AG09319 (cell line): ENCODE data around the gene MBNL2.

Experiments used
- DNase-seq: peaks from one replicate; pipeline ENCODE4 v3.0.0-alpha.2; 2010; ENCODE audit warnings: low read depth; ENCODE audit errors: extremely low read depth
- TF ChIP-seq, protein P1 (sequence below): IDR thresholded peaks from 2 replicates; pipeline ENCODE4 v1.5.1; 2011; ENCODE audit warnings: low read depth, mild to moderate bottlenecking, inconsistent platforms, low read length, moderate library complexity

MBNL2 gene

DNA sequence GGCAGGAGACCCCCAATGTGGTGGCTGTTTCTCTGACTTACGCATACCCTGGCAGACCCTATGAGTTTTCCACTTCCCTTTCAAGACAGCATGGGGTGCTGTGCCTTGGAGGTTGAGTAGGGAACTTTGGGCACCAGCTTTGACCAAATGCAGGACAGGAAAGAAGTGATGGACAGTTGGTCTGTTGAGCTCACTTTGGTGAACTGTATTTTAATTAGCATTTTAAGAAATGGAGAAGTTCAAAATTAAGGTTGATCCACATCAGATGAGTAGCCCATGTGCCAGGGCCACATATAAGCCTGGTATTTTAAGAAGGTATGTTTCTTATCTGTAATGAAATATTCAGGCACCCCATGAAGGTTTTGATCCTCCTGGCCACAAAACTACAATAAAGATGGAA is 165.8 kb downstream of the MBNL2 start:
- TF ChIP-seq, protein P1, sequence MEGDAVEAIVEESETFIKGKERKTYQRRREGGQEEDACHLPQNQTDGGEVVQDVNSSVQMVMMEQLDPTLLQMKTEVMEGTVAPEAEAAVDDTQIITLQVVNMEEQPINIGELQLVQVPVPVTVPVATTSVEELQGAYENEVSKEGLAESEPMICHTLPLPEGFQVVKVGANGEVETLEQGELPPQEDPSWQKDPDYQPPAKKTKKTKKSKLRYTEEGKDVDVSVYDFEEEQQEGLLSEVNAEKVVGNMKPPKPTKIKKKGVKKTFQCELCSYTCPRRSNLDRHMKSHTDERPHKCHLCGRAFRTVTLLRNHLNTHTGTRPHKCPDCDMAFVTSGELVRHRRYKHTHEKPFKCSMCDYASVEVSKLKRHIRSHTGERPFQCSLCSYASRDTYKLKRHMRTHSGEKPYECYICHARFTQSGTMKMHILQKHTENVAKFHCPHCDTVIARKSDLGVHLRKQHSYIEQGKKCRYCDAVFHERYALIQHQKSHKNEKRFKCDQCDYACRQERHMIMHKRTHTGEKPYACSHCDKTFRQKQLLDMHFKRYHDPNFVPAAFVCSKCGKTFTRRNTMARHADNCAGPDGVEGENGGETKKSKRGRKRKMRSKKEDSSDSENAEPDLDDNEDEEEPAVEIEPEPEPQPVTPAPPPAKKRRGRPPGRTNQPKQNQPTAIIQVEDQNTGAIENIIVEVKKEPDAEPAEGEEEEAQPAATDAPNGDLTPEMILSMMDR = no peak
- DNase-seq = no peak

DNA sequence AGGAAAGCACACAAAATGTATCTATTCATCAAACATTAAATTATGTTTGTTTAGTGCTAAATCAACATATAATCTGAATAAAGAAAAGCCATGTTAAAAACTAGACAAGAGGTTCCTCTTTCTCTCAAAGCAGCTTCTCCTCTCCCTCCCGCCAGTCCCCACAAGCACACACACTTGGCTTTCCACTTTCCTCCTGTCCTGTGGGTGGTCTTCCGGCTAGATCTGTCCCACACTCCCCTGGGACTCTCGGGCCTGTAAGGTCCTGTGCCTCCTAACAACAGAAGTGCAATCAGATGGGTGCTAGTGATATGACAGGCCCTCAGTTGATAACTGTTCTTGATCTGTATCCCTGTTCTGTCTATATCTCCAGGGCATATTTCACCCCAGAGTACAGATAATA is 166.2 kb downstream of the MBNL2 start:
- TF ChIP-seq, protein P1 = no peak
- no peak for DNase-seq

DNA sequence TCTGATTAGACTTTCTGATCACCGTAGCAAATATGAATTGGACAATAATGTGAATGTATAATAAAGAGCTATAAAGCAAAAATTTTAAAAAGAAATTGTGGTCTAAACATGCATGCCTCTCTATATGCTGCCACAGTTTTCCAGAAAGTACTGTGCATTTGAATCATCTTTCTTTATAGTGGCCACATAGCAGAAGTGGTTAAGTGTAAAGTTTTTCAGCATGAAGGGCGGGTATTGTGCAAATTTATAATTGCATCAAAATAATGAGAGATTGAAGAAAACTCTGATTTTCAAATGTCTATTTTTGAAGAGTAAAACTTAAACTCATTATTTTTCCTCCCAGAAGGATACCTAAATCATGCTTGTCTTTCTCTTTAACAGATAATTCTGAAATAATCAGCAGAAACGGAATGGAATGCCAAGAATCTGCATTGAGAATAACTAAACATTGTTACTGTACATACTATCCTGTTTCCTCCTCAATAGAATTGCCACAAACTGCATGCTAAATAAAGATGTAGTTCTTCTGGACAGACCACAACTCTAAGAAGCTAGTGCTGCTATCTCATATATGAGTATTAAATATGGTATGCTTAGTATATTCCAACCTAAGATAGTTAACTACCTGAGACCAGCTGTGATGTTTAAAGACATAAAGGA is 168.9 kb downstream of the MBNL2 start:
- TF ChIP-seq, protein P1 = no peak
- no peak for DNase-seq

DNA sequence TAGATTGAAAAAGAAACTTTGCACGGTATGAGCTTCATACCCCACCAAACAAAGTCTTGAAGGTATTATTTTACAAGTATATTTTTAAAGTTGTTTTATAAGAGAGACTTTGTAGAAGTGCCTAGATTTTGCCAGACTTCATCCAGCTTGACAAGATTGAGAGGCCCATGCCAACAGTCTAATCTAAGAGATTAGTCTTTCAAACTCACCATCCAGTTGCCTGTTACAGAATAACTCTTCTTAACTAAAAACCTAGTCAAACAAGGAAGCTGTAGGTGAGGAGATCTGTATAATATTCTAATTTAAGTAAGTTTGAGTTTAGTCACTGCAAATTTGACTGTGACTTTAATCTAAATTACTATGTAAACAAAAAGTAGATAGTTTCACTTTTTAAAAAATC is 169.9 kb downstream of the MBNL2 start:
- TF ChIP-seq, protein P1 = no peak
- DNase-seq = no peak

DNA sequence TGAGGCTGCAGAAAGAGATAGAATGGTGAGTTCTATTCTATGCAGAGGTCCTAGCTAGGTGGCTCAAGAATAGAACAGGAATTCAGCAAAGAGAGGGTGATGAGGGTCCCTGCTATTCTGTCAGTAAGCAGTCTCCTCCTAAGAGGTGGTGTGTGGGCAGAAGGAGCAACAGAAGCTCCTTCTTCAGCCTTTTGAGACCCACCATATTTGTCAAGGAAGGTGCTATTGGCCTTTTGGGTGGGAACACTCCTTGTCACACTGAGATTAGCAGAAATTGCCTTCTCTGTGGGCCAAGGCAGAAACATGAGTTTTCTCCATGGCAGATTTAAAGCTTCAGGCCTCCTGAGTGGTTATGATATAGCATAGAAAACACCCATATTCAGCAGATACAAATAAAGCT is 172.4 kb downstream of the MBNL2 start:
- TF ChIP-seq, protein P1 = no peak
- DNase-seq = no peak

DNA sequence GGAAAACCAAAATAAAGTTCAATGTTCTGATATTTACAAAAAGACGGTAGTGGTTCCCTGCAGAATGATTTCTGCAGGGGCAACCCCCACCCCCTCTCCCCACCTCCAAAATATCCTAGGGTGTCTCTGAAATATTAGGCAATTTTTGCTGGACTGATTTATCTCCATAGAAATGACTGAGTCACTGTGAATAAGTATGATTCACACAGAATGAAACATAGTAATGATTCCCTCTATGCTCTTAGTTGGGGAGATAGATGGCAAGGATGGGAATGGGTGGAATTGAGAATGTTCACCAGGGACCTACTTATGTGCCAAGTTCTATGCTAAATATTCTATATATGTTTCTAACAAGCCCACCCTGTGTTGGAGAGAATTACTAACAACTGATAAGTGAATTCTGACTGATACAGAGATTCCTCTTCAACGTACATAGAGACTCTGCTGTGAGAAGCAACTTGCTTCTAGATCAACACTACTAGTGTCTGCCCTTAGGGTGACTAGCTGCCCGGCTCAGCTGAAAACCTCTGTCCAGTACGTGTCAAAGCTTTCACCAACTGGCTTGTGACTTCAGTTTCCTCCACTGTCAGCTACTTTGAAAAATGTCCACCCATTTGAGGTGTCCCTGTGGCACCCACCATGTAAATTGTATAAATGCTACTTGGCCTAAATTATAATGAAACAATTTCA is 173.5 kb downstream of the MBNL2 start:
- TF ChIP-seq, protein P1 = no peak
- DNase-seq = no peak

DNA sequence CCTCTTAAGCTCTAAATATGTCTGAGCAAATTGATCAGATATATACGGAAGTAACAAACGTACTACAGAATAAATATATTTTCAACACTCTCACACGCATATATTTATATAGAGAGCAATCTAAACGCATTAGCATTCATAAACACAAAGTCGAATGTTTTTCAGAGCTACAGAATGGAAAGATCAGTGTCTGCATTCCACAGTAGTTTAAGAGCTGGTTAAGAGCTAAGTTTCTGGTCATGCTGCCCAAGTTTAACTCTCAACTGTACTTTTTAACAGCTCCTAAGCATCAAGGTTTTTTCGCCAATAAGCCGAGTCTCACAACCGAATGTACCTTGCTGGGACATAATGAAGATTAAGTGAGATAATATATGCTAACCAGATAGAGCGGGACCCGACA is 175.1 kb downstream of the MBNL2 start:
- no peak for DNase-seq
- TF ChIP-seq, protein P1 = no peak
